ENCODE data around the gene CERK.

The CERK gene

GRCh38 chr22:46731246-46732040 lies 6.6 kb downstream of the CERK start:
- no peak for DNase-seq (ENCODE audit: low read depth in 2 of 2)

DNA sequence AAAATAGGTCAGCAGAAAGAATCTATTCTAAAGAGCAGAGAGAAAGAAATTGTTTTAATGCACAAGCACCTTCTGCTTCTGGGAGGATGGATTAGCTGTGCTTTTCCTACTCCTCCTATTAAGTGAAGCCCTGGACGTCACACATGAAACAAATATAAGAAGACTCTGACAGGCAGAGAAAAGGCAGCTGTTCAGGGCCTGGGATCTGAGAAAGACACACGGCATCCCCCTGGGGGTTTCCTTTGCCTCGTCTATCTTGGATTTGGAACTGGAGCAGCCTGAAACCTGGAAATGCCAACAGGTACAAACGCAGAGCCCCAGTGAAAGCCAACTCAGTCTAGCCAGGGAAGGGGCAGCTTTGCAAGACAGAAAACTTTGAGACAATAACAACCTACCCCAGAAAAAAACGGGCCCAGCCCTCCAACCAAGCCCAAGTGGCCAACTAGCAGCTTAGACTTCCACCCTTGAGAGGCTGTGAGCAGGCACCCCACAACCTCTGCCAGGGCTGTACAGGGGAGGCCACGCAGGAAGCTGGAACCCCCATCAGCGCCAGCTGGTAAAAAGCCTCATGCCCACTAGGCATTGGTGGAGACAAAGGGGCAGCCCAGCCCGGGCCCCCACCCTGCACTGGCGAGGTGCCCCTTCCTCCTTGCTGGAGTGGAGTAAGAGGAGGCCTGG lies 7.3 kb downstream of the CERK start:
- no peak for DNase-seq (ENCODE audit: low read depth in 2 of 2)

DNA sequence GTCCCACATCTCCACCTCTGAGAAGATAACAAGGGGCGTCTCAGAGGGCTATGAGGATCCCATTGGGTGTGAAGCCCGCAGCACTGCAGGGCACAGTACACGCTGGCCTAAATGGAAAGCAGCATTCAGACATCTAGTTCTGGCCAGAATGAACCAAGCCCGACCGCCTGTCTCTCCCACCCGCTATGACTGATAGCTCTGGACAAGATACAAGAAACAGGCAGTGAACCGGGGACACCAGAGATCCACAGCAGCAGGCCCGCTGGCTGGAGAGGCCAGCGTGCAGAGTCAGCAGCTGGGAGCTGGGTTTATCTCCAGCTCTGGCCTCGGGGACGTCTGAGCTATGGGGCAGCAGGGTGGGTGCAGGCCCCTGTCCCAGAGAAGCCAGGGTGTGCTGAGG lies 9.6 kb downstream of the CERK start:
- no peak for DNase-seq (ENCODE audit: low read depth in 2 of 2)

DNA sequence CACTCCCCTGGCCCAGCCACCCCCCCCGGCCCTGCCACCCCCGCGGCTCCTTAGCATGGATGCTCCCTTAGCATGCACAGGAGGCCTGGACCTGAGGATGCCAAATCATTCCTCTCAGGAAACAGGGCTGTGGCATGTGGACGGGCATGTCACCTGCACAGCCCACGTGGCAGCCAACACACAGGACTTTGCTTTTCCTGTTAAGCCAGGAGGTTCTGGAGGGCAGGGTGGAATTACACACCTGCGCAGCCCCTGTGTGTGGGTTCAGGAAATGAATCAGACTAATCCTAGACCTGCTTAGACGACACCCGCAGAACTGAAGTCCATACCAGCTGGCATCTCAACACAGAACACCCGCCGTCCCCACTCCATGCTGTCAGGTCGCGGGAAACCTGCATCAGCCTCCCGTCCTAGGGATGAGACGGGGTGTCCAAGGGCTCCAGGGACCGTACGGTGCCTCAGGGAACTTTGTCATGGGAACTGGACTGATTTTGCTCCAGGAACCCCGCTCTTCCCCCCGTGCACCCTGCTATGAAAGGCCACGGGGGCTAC lies 10.2 kb downstream of the CERK start:
- no peak for DNase-seq (ENCODE audit: low read depth in 2 of 2)

DNA sequence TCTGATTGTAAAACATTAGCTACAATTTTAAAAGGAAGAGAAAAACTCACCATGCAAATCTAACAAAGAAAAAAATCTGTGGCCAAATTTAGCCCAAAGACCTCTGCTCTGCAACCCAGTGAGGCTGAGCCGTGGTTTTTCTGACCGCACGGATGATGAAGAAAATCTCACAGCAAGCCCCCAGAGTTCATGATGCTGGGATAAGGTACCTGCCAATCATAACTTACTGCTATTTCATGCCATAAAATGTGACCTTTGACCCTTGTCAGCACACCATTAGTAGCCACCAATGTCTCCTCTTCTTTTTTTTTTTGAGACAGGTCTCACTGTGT lies 11.1 kb downstream of the CERK start:
- no peak for DNase-seq (ENCODE audit: low read depth in 2 of 2)

- DNase-seq (ENCODE audit: low read depth in 2 of 2): no peak
Measured at GRCh38 chr22:46726066-46726985, 11.7 kb downstream of the CERK start.

DNA sequence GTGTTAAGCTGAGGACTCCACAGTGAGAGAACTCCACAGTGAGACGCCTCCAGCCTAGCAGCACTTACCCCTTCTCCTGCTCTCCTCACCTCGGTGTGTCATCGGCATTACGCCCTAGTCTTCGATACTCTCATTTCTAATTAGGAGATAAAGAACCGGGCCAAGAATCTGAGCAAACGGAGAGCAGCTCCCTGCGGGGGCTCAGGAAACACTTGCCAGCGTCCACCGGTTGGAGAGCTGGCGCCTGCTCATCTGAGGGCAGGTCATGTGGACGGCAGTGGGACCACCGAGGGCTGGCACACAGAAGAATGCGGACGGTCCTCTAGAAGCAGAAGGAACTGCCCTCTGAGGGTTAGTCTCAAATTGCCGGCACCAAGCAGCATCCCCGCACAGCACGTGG lies 13.0 kb downstream of the CERK start:
- no peak for DNase-seq (ENCODE audit: low read depth in 2 of 2)

DNA sequence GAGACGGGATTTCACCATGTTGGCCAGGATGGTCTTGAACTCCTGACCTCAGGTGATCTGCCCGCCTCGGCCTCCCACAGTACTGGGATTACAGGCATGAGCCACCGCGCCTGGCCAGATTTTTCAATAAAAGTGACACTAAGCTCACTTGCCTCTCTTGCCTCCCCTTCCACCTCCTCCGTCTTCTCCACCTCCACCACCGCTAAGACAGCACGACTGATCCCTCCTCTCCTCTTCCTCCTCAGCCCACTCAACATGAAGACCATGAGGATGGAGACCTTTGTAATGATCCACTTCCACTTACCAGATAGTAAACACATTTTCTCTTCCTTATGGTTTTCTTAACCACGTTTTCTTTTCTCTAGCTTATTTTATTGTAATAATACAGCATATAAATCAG lies 14.2 kb downstream of the CERK start:
- DNase-seq (ENCODE audit: low read depth in 2 of 2): no peak

GRCh38 chr22:46721501-46722085 lies 16.5 kb downstream of the CERK start:
- DNase-seq (ENCODE audit: low read depth in 2 of 2): no peak

DNA sequence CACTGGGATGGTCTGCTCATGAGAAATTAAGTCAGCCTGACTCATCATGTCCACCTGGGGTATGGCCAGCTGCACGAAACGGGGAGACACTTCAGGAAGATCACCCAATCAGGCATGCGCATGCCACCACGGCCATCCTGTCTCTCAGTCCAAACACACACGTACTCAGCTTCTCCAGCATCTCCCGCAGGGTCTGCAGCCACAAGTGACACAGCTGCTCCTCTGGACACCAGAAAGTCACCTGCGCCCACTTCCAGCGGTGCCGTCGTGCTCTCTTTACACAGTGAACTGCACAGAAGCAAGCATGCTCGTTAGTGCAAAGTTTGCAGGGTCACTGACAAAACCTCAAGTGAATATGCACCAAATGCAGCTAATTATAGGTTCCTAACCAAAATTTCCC lies 18.1 kb downstream of the CERK start:
- no peak for DNase-seq (ENCODE audit: low read depth in 2 of 2)

- DNase-seq (ENCODE audit: low read depth in 2 of 2): no peak
Measured at GRCh38 chr22:46714550-46714949, 23.5 kb downstream of the CERK start.

GRCh38 chr22:46712288-46712687 lies 25.8 kb downstream of the CERK start:
- no peak for DNase-seq (ENCODE audit: low read depth in 2 of 2)

- no peak for DNase-seq (ENCODE audit: low read depth in 2 of 2)
Measured at GRCh38 chr22:46710806-46711205, 27.2 kb downstream of the CERK start.

DNA sequence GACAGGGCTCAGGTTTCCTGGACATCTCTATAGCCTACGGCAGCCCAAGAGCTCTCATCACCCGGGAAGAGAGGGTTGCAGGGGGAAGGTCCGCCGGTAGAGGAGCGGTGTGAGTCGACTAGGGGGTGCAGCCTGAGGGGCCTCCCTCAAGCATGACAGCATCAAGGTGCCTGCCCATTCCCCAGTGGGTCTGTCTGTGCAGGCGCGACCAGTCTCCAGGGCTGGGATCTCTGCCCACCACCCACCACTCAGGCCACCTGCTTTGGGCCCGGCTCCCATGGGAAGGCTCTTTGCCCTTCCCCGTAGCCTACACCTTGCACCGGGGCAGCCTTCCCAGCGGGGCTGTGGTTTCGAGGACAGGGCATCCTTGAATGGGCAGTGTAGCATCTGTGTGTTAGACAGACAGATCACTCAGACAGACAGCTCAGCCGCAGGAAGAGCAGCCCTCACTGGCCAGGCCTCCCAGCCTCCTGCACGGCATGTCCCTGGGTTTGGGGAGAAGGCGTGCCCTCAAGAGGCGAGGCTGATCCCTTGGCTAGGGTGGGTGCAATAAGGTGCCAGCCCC lies 29.2 kb downstream of the CERK start:
- no peak for DNase-seq (ENCODE audit: low read depth in 2 of 2)

DNA sequence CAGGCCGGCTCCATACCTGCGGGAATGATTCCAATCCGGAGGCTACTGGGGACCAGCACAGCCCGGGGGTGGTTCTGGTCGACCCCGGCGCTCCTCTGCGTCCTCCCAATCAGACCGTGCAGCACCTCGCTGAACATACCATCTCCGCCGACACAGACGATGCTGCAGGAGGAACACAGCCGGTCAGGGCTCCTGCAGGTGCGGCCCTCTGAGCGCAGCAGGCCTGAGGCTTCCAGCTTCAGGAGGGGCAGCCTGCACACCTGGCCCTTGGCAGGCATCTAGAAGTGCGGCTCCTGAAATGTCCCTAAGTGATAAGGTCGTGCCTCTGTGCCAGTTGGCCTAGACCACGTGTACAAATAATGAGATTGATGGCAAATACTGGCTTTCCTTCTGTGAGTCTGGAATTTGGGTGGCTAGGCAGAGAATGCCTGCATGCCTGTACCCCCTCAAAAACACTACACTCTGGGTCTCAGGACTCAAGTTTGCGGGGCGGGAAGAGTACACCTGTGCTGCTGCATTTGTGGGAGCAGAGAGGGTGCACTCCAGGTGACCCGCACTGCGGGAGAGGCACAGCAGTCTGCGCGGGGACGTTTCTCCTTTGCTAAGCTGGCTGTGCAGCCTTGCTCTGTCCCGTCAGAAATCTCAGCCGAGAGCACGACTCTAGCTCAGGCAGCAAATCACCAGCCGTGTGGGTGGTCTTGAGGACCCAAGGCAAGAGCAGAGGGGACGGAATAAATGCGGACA lies 30.1 kb downstream of the CERK start:
- DNase-seq (ENCODE audit: low read depth in 2 of 2): no peak

- no peak for DNase-seq (ENCODE audit: low read depth in 2 of 2)
Measured at GRCh38 chr22:46707305-46707704, 30.7 kb downstream of the CERK start.

DNA sequence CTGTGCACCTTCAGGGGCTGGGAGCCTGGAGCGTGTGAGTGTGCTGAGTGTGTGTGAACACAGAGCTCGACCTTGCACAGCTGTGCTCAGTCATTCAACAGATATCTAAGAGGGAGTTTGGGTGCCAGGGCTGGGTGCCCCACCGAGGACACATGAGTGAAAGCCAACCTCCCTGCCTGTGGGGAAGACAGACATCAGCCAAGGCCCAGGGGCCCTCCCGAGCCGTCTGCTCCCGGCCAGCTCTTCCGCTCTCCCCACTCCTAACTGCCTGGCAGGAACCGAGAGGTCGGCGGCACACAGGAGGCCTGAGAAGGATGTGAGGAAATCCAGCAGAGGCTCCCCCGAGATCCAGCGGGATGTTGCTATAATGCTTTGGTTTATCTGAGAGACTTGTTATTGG lies 32.0 kb downstream of the CERK start:
- DNase-seq (ENCODE audit: low read depth in 2 of 2): no peak

DNA sequence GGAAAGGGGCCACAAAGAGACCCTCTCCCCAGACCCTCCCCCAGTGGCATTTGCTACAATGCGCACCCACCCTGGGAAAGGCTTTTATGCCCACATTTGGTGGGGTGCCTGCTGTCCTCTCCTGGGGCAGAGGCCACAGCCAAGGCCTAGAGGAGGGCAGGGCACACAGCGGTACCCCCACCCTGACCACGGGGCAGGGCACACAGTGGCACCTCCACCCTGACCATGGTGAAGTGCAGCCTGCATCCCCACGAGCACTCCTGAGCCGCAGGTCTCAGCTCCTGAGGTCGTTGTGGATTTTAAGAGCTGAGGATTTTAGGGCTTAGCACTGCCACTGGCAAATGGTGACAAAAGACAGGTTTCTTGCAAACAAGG lies 34.1 kb downstream of the CERK start:
- no peak for DNase-seq (ENCODE audit: low read depth in 2 of 2)

DNA sequence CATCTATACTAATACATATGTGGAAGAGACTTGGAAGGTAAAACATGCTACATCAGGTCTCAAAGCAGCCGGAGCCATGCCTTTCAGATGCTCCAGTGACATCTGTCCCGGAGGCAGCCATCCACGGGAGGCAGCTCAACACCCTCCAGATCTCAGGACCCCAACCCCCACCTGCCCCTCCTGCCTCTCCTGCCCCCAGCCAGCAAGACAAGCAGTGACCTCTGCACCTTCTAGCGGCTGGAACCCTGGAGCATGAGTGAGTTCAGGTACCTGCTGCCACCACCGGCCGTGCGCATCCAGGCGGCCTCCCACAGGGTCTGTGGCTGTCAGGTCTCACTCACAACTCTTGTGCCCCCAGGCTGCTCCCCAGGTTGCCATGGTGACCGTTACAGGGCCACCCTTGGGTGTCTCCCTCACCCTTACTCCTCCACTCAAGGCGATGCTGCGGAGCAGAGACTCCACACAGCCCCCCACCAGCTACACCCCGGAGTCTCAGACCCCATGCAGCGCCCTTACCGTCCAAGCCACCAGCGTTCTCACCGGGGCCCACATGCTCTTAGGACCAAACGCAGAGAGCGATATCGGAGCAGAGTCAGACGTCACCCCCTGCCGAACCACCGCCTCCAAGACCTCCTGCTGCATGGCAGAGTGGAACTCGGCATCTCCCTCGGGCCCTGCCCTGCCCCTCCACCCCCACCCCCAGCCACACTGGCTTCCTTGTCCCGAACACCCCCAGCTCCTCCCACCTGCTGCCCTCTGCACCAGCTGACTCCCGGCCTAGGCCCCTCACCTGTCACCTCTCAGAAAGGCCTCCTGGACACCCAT lies 34.7 kb downstream of the CERK start:
- no peak for DNase-seq (ENCODE audit: low read depth in 2 of 2)

DNA sequence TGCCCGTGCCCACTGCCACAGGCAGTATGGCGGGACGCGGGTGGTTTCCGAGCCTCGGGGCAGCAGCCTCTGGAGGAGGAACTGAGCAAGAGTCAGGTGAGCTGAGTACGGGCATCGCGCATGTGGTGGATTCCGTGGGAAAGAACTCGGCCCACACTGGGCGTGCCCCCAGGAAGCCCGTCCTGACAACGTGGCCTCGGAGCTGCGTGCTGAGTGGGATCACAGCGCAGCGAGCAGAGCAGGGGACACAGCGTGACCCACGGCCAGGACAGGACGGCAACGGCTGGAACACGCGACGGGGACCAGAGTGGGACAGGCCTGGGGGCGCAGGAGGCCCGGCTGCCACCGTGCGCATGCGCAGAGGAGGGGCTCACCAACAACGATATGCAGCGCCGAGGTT lies 36.8 kb downstream of the CERK start:
- DNase-seq (ENCODE audit: low read depth in 2 of 2): no peak
